Endothelial cell of umbilical vein (primary cell): ENCODE measurements around the gene APOBEC2. TPM values are rescaled to one million over a fixed set of nuclear protein-coding genes. Genes with fewer than 3 reads are reported as not detected.

Source experiments
- BruUV-seq: library from RNA; stranded (reverse); fragments of 400-500 nt; replicated peaks from 2 replicates; lab custom pipeline; 2021; lab: Mats Ljungman, UMichigan
- CTCF ChIA-PET: fragments of 300-600, 350-600 bp; sonication (Branson Sonifier 250); formaldehyde crosslinking; loops from one replicate; lab custom pipeline; 2021; ENCODE audit warnings: antibody characterized with exemption, inconsistent platforms; lab: Charles Lee
- POLR2A ChIA-PET: fragments of 300-600, 350-600 bp; sonication (Branson Sonifier 250); formaldehyde crosslinking; loops from one replicate; lab custom pipeline; 2021; ENCODE audit warnings: antibody characterized with exemption, inconsistent platforms; lab: Charles Lee
- DNase-seq: peaks from one replicate; pipeline ENCODE4 v3.0.0-alpha.2; 2011; ENCODE audit warnings: low read depth, low spot score
- FAIRE-seq: peaks from 2 replicates; lab custom pipeline; 2011; peaks lifted over from hg19 to GRCh38; lab: Jason Lieb, UNC
- H2AFZ ChIP-seq: 2 replicates; pipeline ENCODE4 v1.6.0; 2012; ENCODE audit warnings: low read depth, low read length, control low read depth, inconsistent platforms
- H3K27ac ChIP-seq: 2 replicates; pipeline ENCODE4 v1.5.1; 2011; ENCODE audit warnings: low read depth, mild to moderate bottlenecking, control low read depth, low read length, moderate library complexity; ENCODE audit not compliant: insufficient read depth
- H3K27me3 ChIP-seq, 2 experiments: 2 replicates each; pipeline versions ENCODE4 v1.6.0 to v1.6.1; 2011; ENCODE audit warnings: low read length in 2 of 2, mixed read lengths in 1 of 2; ENCODE audit not compliant: control insufficient read depth in 2 of 2, insufficient read depth in 2 of 2
- H3K36me3 ChIP-seq, 2 experiments: 2 replicates in 1 of 2; 3 replicates in 1 of 2; pipeline ENCODE4 v1.5.1; 2011; ENCODE audit warnings: low read length in 2 of 2, mild to moderate bottlenecking in 1 of 2, moderate library complexity in 1 of 2; ENCODE audit not compliant: control insufficient read depth in 2 of 2, insufficient read depth in 2 of 2; ENCODE audit errors: extremely low read depth in 1 of 2
- H3K4me1 ChIP-seq: 3 replicates; pipeline ENCODE4 v1.5.1; 2011; ENCODE audit warnings: mild to moderate bottlenecking, low read length; ENCODE audit not compliant: control insufficient read depth, insufficient read depth; ENCODE audit errors: extremely low read depth
- H3K4me2 ChIP-seq: 2 replicates; pipeline ENCODE4 v1.6.1; 2011; ENCODE audit warnings: low read length, control low read depth, mixed read lengths; ENCODE audit not compliant: insufficient read depth
- H3K4me3 ChIP-seq, 3 experiments: fragments of 200-600 bp in 1 of 3; sonication (generic), shearing (Covaris generic) in 1 of 3; replicated peaks in 1 of 3; 2 replicates each; pipeline ENCODE4 v1.5.1; 2011 to 2016; ENCODE audit warnings: control low read depth in 3 of 3, low read length in 3 of 3, mild to moderate bottlenecking in 2 of 3, inconsistent platforms in 1 of 3, low read depth in 1 of 3, moderate library complexity in 1 of 3; ENCODE audit not compliant: insufficient read depth in 1 of 3
- H3K79me2 ChIP-seq: 2 replicates; pipeline ENCODE4 v1.6.0; 2012; ENCODE audit warnings: low read length, inconsistent platforms; ENCODE audit not compliant: control insufficient read depth, insufficient read depth
- H3K9ac ChIP-seq: replicated peaks from 2 replicates; pipeline ENCODE3; 2011; ENCODE audit warnings: low read length, control low read depth; ENCODE audit not compliant: insufficient read depth; ENCODE audit errors: extremely low read depth
- H3K9me1 ChIP-seq: replicated peaks from 3 replicates; pipeline ENCODE4 v1.6.0; 2011; ENCODE audit warnings: mild to moderate bottlenecking, low read length; ENCODE audit not compliant: control insufficient read depth, insufficient read depth; ENCODE audit errors: extremely low read depth
- H3K9me3 ChIP-seq: replicated peaks from 2 replicates; pipeline ENCODE4 v1.5.1; 2012; ENCODE audit warnings: low read length, inconsistent platforms; ENCODE audit not compliant: control insufficient read depth, insufficient read depth
- H4K20me1 ChIP-seq: replicated peaks from 2 replicates; pipeline ENCODE3; 2011; ENCODE audit warnings: mild to moderate bottlenecking, low read length; ENCODE audit not compliant: control insufficient read depth, insufficient read depth; ENCODE audit errors: extremely low read depth
- EZH2 ChIP-seq: IDR thresholded peaks from 2 replicates; pipeline ENCODE4 v1.6.1; 2012; ENCODE audit warnings: borderline replicate concordance, low read depth, mild to moderate bottlenecking, moderate library complexity, low read length, inconsistent platforms; ENCODE audit not compliant: severe bottlenecking
- FOS ChIP-seq: IDR thresholded peaks from 2 replicates; pipeline ENCODE4 v1.6.1; 2011; ENCODE audit warnings: mild to moderate bottlenecking, low read length, moderate library complexity, borderline replicate concordance; ENCODE audit not compliant: insufficient read depth
- JUN ChIP-seq: IDR thresholded peaks from 2 replicates; pipeline ENCODE4 v1.6.1; 2011; ENCODE audit warnings: borderline replicate concordance, low read depth; ENCODE audit not compliant: insufficient read length, insufficient read depth
- MYC ChIP-seq: IDR thresholded peaks from one replicate; pipeline ENCODE4 v1.6.1; 2011; ENCODE audit warnings: mild to moderate bottlenecking, low read depth, low read length
- POLR2A ChIP-seq: IDR thresholded peaks from 2 replicates; pipeline ENCODE4 v1.6.1; 2012; ENCODE audit warnings: low read depth, mild to moderate bottlenecking, control low read depth, low read length
- POLR2AphosphoS5 ChIP-seq: IDR thresholded peaks from 2 replicates; pipeline ENCODE4 v1.6.1; 2012; ENCODE audit warnings: low read depth, mild to moderate bottlenecking, control low read depth, low read length, moderate library complexity; ENCODE audit not compliant: insufficient read depth
- dilution Hi-C: fragments of 300-500 bp; cut with MboI; formaldehyde crosslinking; loops from one replicate; pipeline ENCODE4 v1.15.0; 2019; ENCODE audit warnings: low sequenced_read_pairs; ENCODE audit not compliant: extremely low pct_ligation_motif_present
- intact Hi-C: fragments of 100-400 bp; cut with micrococcal nuclease; formaldehyde crosslinking; loops from one replicate; pipeline ENCODE4 v1.10.0; 2022
- polyA plus RNA-seq, 4 experiments: library from polyadenylated mRNA; depleted of rRNA in 3 of 4; stranded (reverse) in 3 of 4; unstranded in 1 of 4; fragments of >200 nt; gene quantifications; 2 replicates each; pipeline versions ENCODE4 v1.2.1 to v1.2.3, GENCODE V29; 2011 to 2012; ENCODE audit warnings: missing spikeins in 1 of 4
- total RNA-seq: library from RNA; stranded (reverse); gene quantifications from 2 replicates; pipeline ENCODE4 v1.2.3, GENCODE V29; 2021
- TF ChIP-seq, protein P1 (sequence below), 2 donors: IDR thresholded peaks; 1 replicate in 1 of 2; 2 replicates in 1 of 2; pipeline ENCODE4 v1.5.1; 2011; ENCODE audit warnings: low read length in 2 of 2, mild to moderate bottlenecking in 2 of 2, moderate library complexity in 2 of 2, control low read depth in 1 of 2, inconsistent platforms in 1 of 2, low read depth in 1 of 2; ENCODE audit not compliant: insufficient read depth in 1 of 2; ENCODE audit errors: extremely low read depth in 1 of 2
- TF ChIP-seq, protein P2 (sequence below): IDR thresholded peaks from 2 replicates; pipeline ENCODE4 v1.6.1; 2011; ENCODE audit not compliant: insufficient read depth, insufficient read length

The APOBEC2 gene
- total and polyA plus RNA-seq, 2 donors (not counting 3 experiments of a cell fraction or from before 2014, with no cell fraction given): not detected

DNA sequence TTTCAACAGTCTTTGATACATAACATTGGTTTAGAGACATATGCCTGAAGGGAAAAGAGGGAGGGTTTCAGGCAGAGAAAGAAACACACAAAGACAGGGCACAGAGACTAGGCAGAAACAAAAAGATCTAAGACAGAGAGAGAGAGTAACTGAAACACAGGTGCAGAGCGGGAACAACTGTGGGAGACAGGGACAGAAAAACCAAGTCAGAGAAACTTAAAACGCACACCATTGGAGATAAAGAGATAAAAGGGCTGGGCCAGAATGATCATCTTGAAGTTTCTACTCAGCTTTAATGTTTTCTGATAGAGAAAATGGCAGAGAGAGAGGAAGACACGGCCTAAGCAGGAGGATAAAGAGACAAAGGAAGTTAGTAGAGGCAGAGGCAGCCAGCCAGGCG lies 25.8 kb upstream of the APOBEC2 start:
- H3K27ac ChIP-seq: no peak overlapping the region
- no TSS peak for BruUV-seq
- CTCF ChIA-PET: interaction anchor here (1.0 to 4.0 kb wide), 19 partner anchors 9 to 1678 kb away, joined by 3 to 96 read pairs (median 8); partner anchors contain the start of genes APOBEC2, TSPO2 and UNC5CL
- DNase-seq (no peak), FAIRE-seq (no peak)
- H3K9ac ChIP-seq: no peak overlapping the region
- dilution Hi-C loops: no loop called here
- intact Hi-C loops: loop anchor here (5.0 kb wide), 3 partner anchors 180 to 1680 kb away; no protein-coding TSS in a partner anchor
- peaks cover 0 to 4% of the 10 kb centered on the region in 2 experiments for H3K27me3 ChIP-seq
- TF ChIP-seq POLR2A (no peak), JUN (no peak), FOS (no peak), POLR2AphosphoS5 (no peak), EZH2 (no peak), MYC (no peak)
- peaks cover 6% of the 10 kb centered on the region for H3K4me1 ChIP-seq
- peak overlapping the region; percentile 67 for H3K4me2 ChIP-seq
- no peaks in the 10 kb centered on the region for H3K9me3 ChIP-seq
- H3K36me3 ChIP-seq: no peaks in the 10 kb centered on the region
- POLR2A ChIA-PET: no interaction called here
- no peaks in the 10 kb centered on the region for H3K79me2 ChIP-seq
- no peaks in the 10 kb centered on the region for H4K20me1 ChIP-seq
- H3K4me3 ChIP-seq: peak overlapping the region in 1 of 3 experiments; percentile 30
- H3K9me1 ChIP-seq: no peaks in the 10 kb centered on the region
- peak overlapping the region; percentile 89 for H2AFZ ChIP-seq

DNA sequence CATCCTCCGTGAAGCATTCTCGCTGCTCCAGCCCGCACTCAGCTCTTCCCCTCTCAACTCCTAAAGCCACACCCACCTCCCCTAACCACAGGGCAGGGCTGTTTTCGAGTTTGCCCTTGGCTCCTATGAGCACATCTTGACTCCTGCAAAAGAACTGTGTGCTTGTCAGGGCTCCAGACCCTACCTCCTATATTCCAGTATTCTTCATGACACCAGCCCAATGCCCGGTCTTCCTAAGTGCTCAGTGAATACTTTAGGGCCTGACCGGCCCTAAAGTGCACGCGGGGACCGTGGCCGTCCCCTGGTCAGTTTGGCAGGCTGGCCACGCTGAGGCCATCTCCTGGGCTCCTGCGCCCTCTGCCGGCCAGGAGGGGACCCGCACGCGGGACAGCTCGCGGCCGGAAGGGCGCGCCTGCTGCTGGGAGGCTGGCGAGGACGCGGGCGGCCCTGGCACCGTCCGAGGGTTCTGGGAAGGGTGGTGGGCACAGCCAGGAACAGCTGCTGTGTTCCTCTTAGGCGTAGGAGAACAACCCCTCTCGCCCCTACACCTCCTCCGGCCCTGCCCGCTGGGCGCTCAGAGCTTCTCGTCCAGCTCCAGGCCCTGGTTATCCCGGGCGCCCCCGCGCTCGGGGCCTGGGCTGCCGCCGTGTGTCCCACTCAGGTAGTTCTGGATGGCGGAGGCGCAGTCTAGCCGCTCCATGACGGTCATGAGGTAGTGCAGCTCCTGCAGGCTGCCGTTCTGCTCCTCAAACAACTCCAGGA lies 25.0 kb upstream of the APOBEC2 start:
- H3K79me2 ChIP-seq: no peaks in the 10 kb centered on the region
- peaks cover 6% of the 10 kb centered on the region for H3K4me1 ChIP-seq
- no peak overlapping the region for H3K27ac ChIP-seq
- dilution Hi-C loops: no loop called here
- peak overlapping the region in 2 of 3 experiments; percentile 28 to 30 for H3K4me3 ChIP-seq
- CTCF ChIA-PET: interaction anchor here (0.6 to 4.0 kb wide), 40 partner anchors 9 to 1679 kb away, joined by 3 to 96 read pairs (median 5); partner anchors contain the start of genes APOBEC2, TSPO2 and UNC5CL
- POLR2A ChIA-PET: no interaction called here
- H3K9ac ChIP-seq: no peak overlapping the region
- no peaks in the 10 kb centered on the region for H4K20me1 ChIP-seq
- peak; percentile 72 for FAIRE-seq
- TF ChIP-seq POLR2AphosphoS5: peak; percentile 43
- TF ChIP-seq, protein P1, sequence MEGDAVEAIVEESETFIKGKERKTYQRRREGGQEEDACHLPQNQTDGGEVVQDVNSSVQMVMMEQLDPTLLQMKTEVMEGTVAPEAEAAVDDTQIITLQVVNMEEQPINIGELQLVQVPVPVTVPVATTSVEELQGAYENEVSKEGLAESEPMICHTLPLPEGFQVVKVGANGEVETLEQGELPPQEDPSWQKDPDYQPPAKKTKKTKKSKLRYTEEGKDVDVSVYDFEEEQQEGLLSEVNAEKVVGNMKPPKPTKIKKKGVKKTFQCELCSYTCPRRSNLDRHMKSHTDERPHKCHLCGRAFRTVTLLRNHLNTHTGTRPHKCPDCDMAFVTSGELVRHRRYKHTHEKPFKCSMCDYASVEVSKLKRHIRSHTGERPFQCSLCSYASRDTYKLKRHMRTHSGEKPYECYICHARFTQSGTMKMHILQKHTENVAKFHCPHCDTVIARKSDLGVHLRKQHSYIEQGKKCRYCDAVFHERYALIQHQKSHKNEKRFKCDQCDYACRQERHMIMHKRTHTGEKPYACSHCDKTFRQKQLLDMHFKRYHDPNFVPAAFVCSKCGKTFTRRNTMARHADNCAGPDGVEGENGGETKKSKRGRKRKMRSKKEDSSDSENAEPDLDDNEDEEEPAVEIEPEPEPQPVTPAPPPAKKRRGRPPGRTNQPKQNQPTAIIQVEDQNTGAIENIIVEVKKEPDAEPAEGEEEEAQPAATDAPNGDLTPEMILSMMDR (IDR thresholded peaks at IDR 0.05; ENCODE audit: extremely low read depth in 1 of 2, insufficient read depth in 1 of 2, low read depth in 1 of 2, low read length in 2 of 2): peak; percentile 97 to 98
- TF ChIP-seq, protein P2, sequence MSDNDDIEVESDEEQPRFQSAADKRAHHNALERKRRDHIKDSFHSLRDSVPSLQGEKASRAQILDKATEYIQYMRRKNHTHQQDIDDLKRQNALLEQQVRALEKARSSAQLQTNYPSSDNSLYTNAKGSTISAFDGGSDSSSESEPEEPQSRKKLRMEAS: no peak
- intact Hi-C loops: loop anchor here (1.0 to 5.0 kb wide), 8 partner anchors 22 to 1681 kb away; no protein-coding TSS in a partner anchor
- peaks cover 0 to 4% of the 10 kb centered on the region in 2 experiments for H3K27me3 ChIP-seq
- no peaks in the 10 kb centered on the region for H3K9me1 ChIP-seq
- peak; percentile 63 for DNase-seq
- H3K9me3 ChIP-seq: no peaks in the 10 kb centered on the region
- peak overlapping the region; percentile 89 for H2AFZ ChIP-seq
- H3K4me2 ChIP-seq: peak overlapping the region; percentile 67
- no TSS peak for BruUV-seq
- H3K36me3 ChIP-seq: no peaks in the 10 kb centered on the region
